ENCODE measurements around the gene SSH2.

- TF ChIP-seq, protein P1, sequence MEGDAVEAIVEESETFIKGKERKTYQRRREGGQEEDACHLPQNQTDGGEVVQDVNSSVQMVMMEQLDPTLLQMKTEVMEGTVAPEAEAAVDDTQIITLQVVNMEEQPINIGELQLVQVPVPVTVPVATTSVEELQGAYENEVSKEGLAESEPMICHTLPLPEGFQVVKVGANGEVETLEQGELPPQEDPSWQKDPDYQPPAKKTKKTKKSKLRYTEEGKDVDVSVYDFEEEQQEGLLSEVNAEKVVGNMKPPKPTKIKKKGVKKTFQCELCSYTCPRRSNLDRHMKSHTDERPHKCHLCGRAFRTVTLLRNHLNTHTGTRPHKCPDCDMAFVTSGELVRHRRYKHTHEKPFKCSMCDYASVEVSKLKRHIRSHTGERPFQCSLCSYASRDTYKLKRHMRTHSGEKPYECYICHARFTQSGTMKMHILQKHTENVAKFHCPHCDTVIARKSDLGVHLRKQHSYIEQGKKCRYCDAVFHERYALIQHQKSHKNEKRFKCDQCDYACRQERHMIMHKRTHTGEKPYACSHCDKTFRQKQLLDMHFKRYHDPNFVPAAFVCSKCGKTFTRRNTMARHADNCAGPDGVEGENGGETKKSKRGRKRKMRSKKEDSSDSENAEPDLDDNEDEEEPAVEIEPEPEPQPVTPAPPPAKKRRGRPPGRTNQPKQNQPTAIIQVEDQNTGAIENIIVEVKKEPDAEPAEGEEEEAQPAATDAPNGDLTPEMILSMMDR (tag by site-specific recombination; IDR thresholded peaks at IDR 0.05): no peak
- TF ChIP-seq ZNF398 (tag by site-specific recombination; IDR thresholded peaks at IDR 0.05): no peak
- no peak for TF ChIP-seq ZNF140 (tag by site-specific recombination; IDR thresholded peaks at IDR 0.05)
- no peak for TF ChIP-seq PATZ1 (tag by site-specific recombination; IDR thresholded peaks at IDR 0.05)
- no peak for TF ChIP-seq ZNF23 (tag by site-specific recombination; IDR thresholded peaks at IDR 0.05; ENCODE audit: borderline replicate concordance)
- no peak for TF ChIP-seq KLF16 (tag by site-specific recombination; IDR thresholded peaks at IDR 0.05)
- TF ChIP-seq OVOL3 (tag by site-specific recombination; IDR thresholded peaks at IDR 0.05): no peak
- no peak for TF ChIP-seq ZNF423 (tag by site-specific recombination; IDR thresholded peaks at IDR 0.05)
Observed at GRCh38 chr17:29941334-29941733, 11.3 kb upstream of the SSH2 start, which contains the start of gene EFCAB5.

All from HEK293 (cell line).